Measurements from ENCODE around the gene RRH. TPM values are rescaled to one million over a fixed set of nuclear protein-coding genes. Genes with fewer than 3 reads are reported as not detected.

Gene RRH
- total RNA-seq, 2 donors from 2014 or later, result 0.42 to 0.78 TPM

DNA sequence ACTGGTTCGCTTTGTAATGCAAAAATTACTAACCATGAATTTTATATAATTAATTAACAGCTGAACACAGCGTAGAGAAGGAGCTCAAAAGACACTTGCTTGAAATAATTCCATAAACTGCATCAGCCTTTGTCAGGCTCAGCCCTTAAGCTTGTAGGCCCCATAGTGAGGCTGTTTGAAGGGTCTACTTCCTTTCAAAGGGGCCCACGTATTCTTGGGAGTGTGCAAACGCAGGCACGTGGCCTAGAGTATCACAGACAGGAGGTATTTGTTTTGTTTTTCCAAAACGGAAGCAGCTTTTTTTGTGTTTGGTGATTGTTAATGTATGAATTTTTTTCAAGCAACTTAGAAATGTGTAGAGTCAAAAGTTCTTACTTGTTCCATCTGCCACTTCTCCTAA lies 59.3 kb downstream of the RRH start:
- H3K27me3 Mint-ChIP-seq, result no peaks in the 10 kb centered on the region
- H3K4me1 Mint-ChIP-seq, result no peaks in the 10 kb centered on the region
- H3K9me3 Mint-ChIP-seq, result no peaks in the 10 kb centered on the region
- no peaks in the 10 kb centered on the region for H3K36me3 Mint-ChIP-seq (ENCODE audit: low read depth)
- no peak overlapping the region for H3K4me3 Mint-ChIP-seq
- no peak overlapping the region for H3K27ac Mint-ChIP-seq
- no peak for ATAC-seq (replicated peaks)

DNA sequence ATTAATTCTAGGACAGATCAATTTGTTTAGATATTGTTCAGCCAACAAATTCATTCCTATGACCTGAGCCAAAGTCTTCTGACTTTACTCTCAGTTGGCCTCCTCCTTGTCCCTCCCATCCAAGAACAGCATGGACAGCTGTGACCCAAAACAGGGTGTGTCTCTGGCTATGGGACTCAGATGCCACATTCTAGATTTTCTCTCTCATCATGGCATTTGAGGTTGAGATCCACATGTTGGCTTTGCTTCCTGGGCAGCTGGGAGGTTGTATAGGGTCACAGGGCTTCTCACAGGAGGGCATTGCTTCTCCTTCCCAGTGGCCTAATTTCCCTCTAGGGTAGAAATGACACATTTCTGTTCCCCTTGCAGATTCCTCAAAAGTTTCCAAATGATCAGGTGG lies 62.3 kb downstream of the RRH start:
- Mint-ChIP-seq H3K36me3 (ENCODE audit: low read depth) (no peaks in the 10 kb centered on the region), H3K27me3 (no peaks in the 10 kb centered on the region), H3K4me3 (no peak overlapping the region), H3K9me3 (no peaks in the 10 kb centered on the region), H3K4me1 (no peaks in the 10 kb centered on the region), H3K27ac (no peak overlapping the region)
- no peak for ATAC-seq (replicated peaks)

Other genes starting within 250 kb of the RRH start
- 10 to 100 TPM; 21.6 to 30.0 TPM for gene CASP6, start 124.5 kb upstream of the RRH start, total RNA-seq
- gene PLA2G12A, start 97.9 kb upstream of the RRH start, total RNA-seq, result 10 to 100 TPM; 17.8 to 27.5 TPM
- gene CFI, start 26.0 kb upstream of the RRH start, total RNA-seq, result not detected
- gene GAR1, start 12.2 kb upstream of the RRH start, total RNA-seq, result 10 to 100 TPM; 18.3 to 38.2 TPM
- gene LRIT3, start 20.1 kb downstream of the RRH start, total RNA-seq, result under 1 TPM; 0.26 to 0.52 TPM
- gene EGF, start 84.9 kb downstream of the RRH start, total RNA-seq, result not detected

Data from activated T-helper 17 cell treated with anti-CD3 and anti-CD28 coated beads, Interleukin-2, amount 50 U/mL, for 72 hours (primary cell).